HEK293T (cell line): ENCODE results near the gene SPACA6.
"Not testable (repeated sequence)": the region's sequence is repeated elsewhere in the genome, so short reads cannot be mapped to it uniquely, and the experiment has no call there.

Source experiments
- CTCF ChIA-PET: fragments of 350-600 bp; formaldehyde crosslinking; extraction: SDS; loops from one replicate; lab custom pipeline; 2021; ENCODE audit warnings: antibody characterized with exemption, inconsistent platforms; lab: Yijun Ruan, JAX
- POLR2A ChIA-PET: fragments of 350-600 bp; formaldehyde crosslinking; extraction: SDS; loops from one replicate; lab custom pipeline; 2020; ENCODE audit warnings: antibody characterized with exemption, inconsistent platforms; lab: Yijun Ruan, JAX
- DNase-seq: peaks from one replicate; pipeline ENCODE4 v3.0.0; 2012; ENCODE audit warnings: mixed read lengths; ENCODE audit errors: extremely low spot score
- ARNT ChIP-seq: fragments of 450-650 bp; IDR thresholded peaks from 2 replicates; pipeline ENCODE4 v1.6.1; 2017; ENCODE audit warnings: mild to moderate bottlenecking
- BHLHE40 ChIP-seq: fragments of 450-650 bp; IDR thresholded peaks from 2 replicates; pipeline ENCODE4 v1.6.1; 2016; ENCODE audit warnings: mild to moderate bottlenecking, moderate library complexity, borderline replicate concordance
- CTBP1 ChIP-seq: fragments of 450-650 bp; IDR thresholded peaks from 2 replicates; pipeline ENCODE4 v1.6.1; 2016; ENCODE audit warnings: borderline replicate concordance
- ELF4 ChIP-seq: fragments of 450-650 bp; IDR thresholded peaks from 2 replicates; pipeline ENCODE4 v1.6.1; 2017; ENCODE audit warnings: antibody characterized with exemption
- FOXA1 ChIP-seq: fragments of 450-650 bp; IDR thresholded peaks from 2 replicates; pipeline ENCODE4 v1.6.1; 2016; ENCODE audit warnings: mild to moderate bottlenecking
- FOXK2 ChIP-seq: fragments of 450-650 bp; IDR thresholded peaks from 2 replicates; pipeline ENCODE4 v1.6.1; 2016; ENCODE audit warnings: mild to moderate bottlenecking
- FOXM1 ChIP-seq: fragments of 450-650 bp; IDR thresholded peaks from 2 replicates; pipeline ENCODE4 v1.6.1; 2017; ENCODE audit warnings: mild to moderate bottlenecking, borderline replicate concordance
- HDGF ChIP-seq: fragments of 450-650 bp; IDR thresholded peaks from 2 replicates; pipeline ENCODE4 v1.6.1; 2017; ENCODE audit warnings: antibody characterized with exemption, borderline replicate concordance
- L3MBTL2 ChIP-seq: fragments of 450-650 bp; conservative IDR thresholded peaks from 2 replicates; pipeline ENCODE4 v1.6.1; 2016; ENCODE audit warnings: mild to moderate bottlenecking
- LEF1 ChIP-seq: fragments of 450-650 bp; IDR thresholded peaks from 2 replicates; pipeline ENCODE4 v1.6.1; 2017; ENCODE audit warnings: mild to moderate bottlenecking, borderline replicate concordance
- NFRKB ChIP-seq: fragments of 450-650 bp; IDR thresholded peaks from 2 replicates; pipeline ENCODE4 v1.6.1; 2016; ENCODE audit warnings: mild to moderate bottlenecking, moderate library complexity
- SP1 ChIP-seq: fragments of 450-650 bp; IDR thresholded peaks from 2 replicates; pipeline ENCODE4 v1.6.1; 2017
- SUZ12 ChIP-seq: fragments of 450-650 bp; IDR thresholded peaks from 2 replicates; pipeline ENCODE4 v1.6.1; 2016; ENCODE audit warnings: mild to moderate bottlenecking
- TARDBP ChIP-seq: fragments of 450-650 bp; IDR thresholded peaks from 2 replicates; pipeline ENCODE4 v1.6.1; 2016
- ZNF384 ChIP-seq: fragments of 450-650 bp; IDR thresholded peaks from 2 replicates; pipeline ENCODE4 v1.6.1; 2016
- TF ChIP-seq, protein P1 (sequence below): fragments of 450-650 bp; IDR thresholded peaks from 2 replicates; pipeline ENCODE4 v1.6.1; 2016

The SPACA6 gene

DNA sequence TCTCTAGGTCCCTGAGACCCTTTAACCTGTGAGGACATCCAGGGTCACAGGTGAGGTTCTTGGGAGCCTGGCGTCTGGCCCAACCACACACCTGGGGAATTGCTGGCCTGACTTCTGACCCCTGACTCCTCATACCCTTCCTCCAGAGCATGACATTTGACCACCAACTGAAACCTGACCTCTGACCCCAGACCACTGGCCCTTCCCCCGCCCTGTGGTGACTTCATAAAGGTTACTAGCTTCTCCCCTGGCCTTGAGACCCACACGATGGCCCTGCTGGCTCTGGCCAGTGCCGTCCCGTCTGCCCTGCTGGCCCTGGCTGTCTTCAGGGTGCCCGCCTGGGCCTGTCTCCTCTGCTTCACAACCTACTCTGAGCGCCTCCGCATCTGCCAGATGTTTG, at the start of gene SPACA6:
Gene SPACA6, plus strand, starts transcription at position 71 of the 400 bp plus-strand sequence. Its CDS starts 197 bp downstream, at position 268.
- POLR2A ChIA-PET: no interaction called here
- no peak for TF ChIP-seq CTBP1
- TF ChIP-seq FOXA1: no peak
- no peak for TF ChIP-seq SUZ12
- TF ChIP-seq ELF4: no peak
- TF ChIP-seq ZNF384: no peak
- no peak for TF ChIP-seq NFRKB
- TF ChIP-seq, protein P1, sequence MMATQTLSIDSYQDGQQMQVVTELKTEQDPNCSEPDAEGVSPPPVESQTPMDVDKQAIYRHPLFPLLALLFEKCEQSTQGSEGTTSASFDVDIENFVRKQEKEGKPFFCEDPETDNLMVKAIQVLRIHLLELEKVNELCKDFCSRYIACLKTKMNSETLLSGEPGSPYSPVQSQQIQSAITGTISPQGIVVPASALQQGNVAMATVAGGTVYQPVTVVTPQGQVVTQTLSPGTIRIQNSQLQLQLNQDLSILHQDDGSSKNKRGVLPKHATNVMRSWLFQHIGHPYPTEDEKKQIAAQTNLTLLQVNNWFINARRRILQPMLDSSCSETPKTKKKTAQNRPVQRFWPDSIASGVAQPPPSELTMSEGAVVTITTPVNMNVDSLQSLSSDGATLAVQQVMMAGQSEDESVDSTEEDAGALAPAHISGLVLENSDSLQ: no peak
- no peak for TF ChIP-seq FOXK2
- no peak for TF ChIP-seq BHLHE40
- no peak for TF ChIP-seq FOXM1
- no peak for TF ChIP-seq L3MBTL2
- TF ChIP-seq ARNT: no peak
- TF ChIP-seq HDGF: no peak
- no peak for TF ChIP-seq LEF1
- CTCF ChIA-PET: no interaction called here
- no peak for DNase-seq

DNA sequence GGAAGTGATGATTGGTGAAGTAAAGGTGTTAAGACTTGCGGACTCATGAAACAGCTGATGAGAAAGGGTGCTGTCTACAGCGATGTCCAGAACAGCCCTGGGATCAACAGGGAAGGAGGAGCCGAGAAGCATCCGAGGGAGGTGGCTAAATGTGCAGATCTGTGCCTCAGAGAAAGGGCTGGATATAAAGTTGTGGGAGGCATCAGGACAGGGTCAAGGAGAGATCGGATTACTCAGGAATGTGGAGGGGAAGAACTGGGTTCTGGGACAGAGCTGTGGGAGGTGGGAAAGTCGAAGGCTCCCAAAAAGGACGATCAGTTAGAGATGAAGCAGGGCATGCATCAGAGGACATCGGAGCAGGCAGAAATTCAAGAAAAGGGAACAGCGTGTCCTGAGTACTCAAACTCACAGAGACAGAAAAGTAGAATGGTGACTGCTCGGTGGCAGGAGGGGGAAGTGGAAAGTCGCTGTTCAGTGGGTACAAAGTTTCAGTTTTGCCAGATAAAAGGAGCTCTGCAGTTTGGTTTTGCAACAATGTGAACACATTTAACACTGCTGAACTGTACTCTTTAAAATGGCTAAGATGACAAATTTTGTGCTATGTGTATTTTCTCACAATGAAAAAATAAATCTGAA, 48.4 kb upstream of the SPACA6 start:
- POLR2A ChIA-PET: no interaction called here
- no peak for TF ChIP-seq L3MBTL2
- no peak for DNase-seq
- CTCF ChIA-PET: interaction anchor here (0.6 kb wide), 1 partner anchor 15 kb away, joined by 3 read pairs; no protein-coding TSS in a partner anchor

GRCh38 chr19:51646730-51647129, 46.4 kb upstream of the SPACA6 start, which contains the start of gene SIGLEC14:
TSS of gene SIGLEC14 (minus strand) at chr19:51646825. CDS start at chr19:51646759, 66 bp downstream.
- POLR2A ChIA-PET, DNase-seq, CTCF ChIA-PET: not testable (repeated sequence)

- CTCF ChIA-PET: no interaction called here
- POLR2A ChIA-PET: no interaction called here
- DNase-seq: no peak
- TF ChIP-seq SUZ12: no peak
- TF ChIP-seq HDGF: no peak
- TF ChIP-seq ELF4: no peak
- TF ChIP-seq FOXA1: no peak
- TF ChIP-seq LEF1: no peak
- no peak for TF ChIP-seq BHLHE40
- no peak for TF ChIP-seq FOXK2
- TF ChIP-seq ARNT: no peak
- TF ChIP-seq FOXM1: no peak
- TF ChIP-seq, protein P1: no peak
- no peak for TF ChIP-seq CTBP1
- TF ChIP-seq L3MBTL2: no peak
- TF ChIP-seq SP1: no peak
- TF ChIP-seq NFRKB: no peak
- no peak for TF ChIP-seq ZNF384
- no peak for TF ChIP-seq TARDBP
Observed at GRCh38 chr19:51647318-51647717, 45.8 kb upstream of the SPACA6 start.

- CTCF ChIA-PET: interaction anchor here (0.9 kb wide), 1 partner anchor 10 kb away, joined by 3 read pairs; no protein-coding TSS in a partner anchor
- POLR2A ChIA-PET: no interaction called here
- TF ChIP-seq TARDBP (no peak), LEF1 (no peak), FOXA1 (no peak), ZNF384 (no peak), ELF4 (no peak), FOXK2 (no peak), HDGF (no peak), L3MBTL2 (no peak), FOXM1 (no peak), ARNT (no peak), SP1 (no peak), SUZ12 (no peak)
- TF ChIP-seq, protein P1: no peak
- no peak for DNase-seq
Observed at GRCh38 chr19:51651216-51651846, 41.8 kb upstream of the SPACA6 start.

DNA sequence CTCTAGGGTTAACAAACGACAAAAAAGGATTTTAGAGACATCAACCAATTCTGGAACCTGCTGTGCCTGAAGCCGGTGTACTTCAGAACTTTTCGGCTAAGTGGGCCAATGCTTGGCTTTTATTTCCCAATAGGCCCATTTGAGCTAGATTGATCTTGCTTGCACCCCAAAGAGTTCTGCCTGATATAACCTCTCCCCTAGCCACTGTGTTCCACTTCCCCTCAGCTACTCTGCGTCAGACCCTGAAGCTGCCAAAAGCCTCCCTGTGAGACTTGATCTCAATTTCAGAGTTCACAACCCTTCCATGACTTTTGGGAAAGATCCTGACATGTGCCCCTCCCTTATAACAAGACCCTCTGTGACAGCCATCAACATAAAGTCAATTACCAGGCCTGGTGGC, 40.9 kb upstream of the SPACA6 start:
- DNase-seq: no peak
- TF ChIP-seq ZNF384 (no peak), NFRKB (no peak), SP1 (no peak), FOXA1 (no peak), LEF1 (no peak), L3MBTL2 (no peak), ARNT (no peak), ELF4 (no peak), TARDBP (no peak)
- ChIA-PET CTCF (no interaction called here), POLR2A (no interaction called here)
